ENCODE results near the gene ARFGAP3.
"Not testable (repeated sequence)": the region's sequence is repeated elsewhere in the genome, so short reads cannot be mapped to it uniquely, and the experiment has no call there.

ARFGAP3 gene

DNA sequence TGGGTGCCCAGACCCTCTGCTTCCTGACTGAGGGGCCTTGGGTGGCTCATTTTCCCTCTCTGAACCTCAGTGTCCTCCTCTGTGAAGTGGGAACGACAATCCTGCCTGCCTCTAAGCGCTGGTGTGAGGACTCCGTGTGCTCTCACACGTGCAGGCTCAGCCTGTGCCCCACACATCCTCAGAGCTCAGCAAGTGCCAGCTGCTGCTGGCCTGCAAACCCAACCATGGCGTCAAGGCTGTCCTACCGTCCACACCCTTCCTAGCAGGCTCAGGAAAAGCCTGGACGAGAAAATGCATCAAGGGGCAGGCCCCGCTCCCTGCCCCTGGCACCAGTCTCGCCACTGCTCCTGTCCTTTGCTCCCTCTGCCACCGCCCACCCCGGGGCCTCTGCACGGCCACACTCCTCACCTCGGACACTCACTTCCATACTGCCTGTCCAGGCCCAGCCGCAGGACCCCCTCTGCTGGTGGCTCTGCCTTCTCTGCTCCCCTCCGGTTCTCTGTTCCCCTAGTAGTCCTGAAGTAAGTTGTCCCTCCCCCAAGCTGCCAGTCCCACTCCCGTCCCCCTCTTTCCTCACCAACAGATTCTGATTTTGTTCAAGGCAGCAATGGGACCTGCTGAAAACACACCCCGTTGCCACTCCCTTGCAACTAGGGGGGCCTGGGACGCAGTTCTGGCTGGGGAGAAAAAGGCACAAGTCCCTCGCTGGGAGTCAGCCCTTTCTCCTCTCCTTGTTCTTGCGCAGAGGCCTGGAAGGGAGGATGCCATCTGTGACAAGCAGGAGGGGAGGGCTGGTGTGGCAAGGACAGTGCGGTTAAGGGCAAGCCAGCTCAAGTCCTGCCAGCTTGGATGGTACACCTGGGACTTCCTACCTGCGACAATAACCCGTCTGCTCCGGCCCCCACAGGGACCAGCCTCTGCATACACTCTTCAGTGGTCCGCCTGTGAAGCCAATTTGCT is 62.2 kb downstream of the ARFGAP3 start:
- no peak for DNase-seq (ENCODE audit: low read depth in 2 of 2)

DNA sequence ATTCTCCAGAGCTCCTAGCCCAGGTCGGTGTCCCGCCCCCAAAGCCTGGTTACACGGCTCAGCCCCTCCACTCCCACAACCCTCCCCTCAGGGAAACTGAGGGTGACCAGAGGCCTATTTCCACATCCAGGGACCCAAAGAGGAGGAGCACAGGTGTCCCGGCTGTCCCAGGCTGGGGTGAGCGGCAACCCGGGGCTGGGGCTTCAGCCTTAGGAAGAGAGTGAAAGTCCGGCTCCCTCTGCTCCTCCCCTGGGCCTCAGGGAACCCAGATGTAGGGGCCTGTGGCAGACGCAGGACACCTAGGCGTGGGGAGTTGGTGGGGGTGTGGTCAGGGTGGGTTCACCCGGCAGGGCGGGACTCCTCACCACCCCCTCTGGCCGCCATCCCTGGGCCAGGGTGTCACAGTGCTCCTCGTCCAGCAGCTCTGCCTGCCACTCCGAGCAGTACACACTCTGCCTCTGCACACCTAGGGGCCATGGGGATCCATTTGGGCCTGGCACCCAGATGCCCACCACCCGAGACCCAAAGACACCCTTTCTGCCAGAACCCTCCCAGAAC is 63.1 kb downstream of the ARFGAP3 start:
- DNase-seq (ENCODE audit: low read depth in 2 of 2) = no peak

DNA sequence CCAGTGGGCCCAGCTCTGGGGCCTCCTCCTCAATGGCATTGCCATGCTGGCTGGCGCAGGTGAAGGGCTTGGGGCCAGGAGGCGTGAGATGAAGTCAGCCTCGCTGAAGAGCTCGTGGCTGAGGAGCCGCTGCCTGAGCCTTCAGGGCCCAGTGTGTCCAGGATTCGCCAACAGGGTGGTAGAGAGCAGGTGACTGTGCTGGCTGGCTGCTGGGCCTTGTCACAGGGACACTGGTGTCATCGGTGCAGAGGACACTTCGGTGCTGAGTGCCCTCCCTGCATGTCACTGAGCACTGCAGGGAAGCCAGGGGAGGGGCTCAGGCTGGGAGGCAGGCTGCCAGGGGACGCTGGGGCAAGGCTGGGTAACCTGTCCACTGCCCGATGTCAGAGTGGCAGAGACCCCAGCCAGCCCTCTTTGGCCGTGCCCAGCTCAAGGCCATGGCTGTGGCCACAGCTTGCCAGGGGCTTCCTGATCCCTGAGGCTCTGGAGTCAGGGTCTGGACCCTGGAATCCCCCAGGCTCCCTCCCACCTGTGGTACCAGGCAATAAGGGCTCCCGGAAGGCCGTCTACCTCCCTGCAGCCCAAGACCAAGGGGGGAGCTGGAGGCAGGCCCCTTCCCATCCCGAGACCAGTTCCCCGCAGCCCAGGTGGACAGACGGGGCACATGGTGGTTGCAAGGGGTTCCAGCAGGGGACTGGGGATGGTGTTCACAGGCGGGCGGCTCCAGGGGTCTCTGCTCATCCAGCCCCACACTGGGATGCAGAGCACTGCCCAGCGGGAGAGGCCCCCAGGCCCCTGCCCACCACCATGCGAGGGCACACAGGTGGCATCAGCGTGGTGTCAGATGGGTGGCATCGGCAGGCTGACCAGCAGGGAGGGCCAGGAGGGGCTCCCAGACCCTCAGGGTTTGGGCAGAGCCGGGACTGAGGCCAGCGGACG is 63.9 kb downstream of the ARFGAP3 start:
- DNase-seq (ENCODE audit: low read depth in 2 of 2) = no peak

DNA sequence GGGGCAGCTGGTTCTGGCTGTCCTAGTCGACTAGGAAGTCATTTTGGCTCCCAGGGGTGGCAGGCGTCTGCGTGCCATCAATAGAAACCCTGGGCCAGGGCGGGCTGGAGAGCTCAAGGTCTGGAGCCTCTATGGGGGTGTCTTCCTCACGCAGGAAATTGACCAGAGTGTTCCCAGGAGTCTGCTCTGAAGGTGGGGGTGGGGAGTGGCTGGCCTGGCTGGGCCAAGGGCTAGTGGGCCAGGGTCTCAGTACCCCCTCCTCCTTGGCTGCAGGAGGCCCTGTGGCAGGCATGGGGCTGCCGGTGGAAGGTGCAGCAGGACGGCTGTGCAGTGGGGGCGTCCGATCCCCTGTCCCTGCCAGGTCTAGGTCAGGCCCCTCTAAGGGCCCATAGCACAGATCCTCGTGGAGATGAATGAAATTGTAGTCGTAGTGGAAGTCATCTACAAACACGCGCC is 64.6 kb downstream of the ARFGAP3 start:
- DNase-seq (ENCODE audit: low read depth in 2 of 2) = no peak

DNA sequence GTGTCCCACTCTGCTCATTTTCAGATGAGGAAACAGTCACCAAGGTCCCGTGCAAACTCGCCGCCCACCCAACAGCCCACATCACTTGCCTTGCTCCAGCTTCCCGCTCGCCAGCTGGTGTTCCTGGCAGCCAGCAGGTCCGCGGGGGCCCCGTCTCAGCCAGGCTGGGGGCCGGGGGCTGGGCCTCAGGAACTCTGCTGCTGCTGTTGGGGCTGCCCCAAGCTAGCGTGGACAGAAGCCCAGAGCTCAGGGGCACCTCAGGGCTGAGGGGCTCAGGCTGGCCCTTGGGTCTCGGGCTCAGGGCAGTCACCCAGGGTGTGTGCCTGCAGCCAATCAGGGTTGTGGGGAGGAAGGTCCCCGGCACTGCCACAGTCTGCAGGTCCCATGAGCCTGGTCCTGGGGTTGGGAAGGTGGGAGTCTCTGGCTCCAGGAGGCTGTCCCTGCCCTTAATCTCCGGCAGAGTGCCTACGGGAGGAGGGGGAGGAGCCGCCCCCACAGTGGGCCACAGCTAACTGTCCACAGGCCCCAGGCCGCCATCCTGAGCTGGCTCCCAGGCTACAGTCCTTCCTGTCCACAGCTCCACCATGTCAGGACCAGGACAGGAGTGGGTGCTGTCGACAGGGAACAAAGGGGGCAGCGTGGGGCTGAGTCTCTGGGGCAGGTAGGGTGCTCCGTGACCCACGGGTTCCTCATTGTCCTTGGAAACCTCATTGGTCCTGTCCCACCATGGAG is 65.2 kb downstream of the ARFGAP3 start:
- DNase-seq (ENCODE audit: low read depth in 2 of 2) = no peak

DNA sequence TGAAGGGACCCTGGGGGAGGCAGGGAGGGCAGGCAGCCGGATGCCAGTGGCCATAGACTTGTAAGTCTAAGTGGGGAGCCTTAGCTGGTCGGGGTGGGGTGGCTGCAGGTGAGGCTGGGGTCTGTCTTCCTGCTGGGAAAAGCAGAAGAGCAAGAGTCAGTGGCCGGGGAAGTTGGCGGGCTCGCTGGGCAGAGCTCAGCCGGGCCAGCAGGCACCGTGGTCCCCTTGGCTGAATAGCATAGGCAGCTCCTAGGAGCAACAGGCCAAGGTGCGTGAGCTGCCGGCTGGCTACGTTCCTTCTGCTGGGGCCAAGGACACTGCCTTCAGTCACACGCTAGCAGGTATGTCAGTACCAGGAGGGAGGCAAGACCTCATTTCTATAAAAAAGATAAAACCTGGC is 68.6 kb downstream of the ARFGAP3 start:
- no peak for DNase-seq (ENCODE audit: low read depth in 2 of 2)

DNA sequence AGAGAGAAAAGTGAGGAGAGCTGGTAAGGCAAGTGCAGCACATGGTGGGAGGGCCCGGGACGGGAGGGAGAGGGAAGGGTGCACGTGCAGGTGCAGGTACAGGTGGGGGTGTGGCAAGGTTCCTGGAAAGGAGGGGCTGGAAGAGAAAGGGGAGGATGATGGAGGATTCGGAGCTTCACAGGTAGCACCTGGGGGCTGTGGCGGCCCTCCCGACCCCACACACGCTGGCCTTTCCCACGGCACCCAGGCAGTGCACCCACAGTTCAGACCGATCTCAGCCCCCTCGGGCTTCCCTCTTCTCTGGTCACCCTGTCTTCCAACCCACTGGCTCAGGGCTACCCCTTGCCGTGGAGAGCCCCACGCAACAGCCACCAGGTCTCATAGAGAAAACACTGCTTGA is 69.1 kb downstream of the ARFGAP3 start:
- no peak for DNase-seq (ENCODE audit: low read depth in 2 of 2)

DNA sequence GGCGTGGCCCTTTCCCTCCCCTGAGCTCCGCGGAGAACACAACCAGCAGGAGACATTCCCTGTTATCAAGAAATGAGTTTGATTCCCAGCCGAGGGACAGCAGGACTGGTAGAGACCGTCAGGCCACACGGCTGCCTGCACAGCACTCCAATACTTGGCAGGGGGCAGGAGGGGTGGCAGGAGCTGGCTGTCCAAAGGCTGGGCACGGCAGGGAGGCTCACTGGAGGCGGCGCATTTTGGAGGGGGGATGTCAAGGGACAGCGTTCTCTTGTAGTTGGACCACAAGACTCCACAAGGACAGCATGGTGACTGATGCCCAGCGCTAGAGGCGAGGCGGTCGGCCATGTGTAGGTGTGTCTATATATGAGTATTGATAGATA is 69.7 kb downstream of the ARFGAP3 start:
- no peak for DNase-seq (ENCODE audit: low read depth in 2 of 2)

DNA sequence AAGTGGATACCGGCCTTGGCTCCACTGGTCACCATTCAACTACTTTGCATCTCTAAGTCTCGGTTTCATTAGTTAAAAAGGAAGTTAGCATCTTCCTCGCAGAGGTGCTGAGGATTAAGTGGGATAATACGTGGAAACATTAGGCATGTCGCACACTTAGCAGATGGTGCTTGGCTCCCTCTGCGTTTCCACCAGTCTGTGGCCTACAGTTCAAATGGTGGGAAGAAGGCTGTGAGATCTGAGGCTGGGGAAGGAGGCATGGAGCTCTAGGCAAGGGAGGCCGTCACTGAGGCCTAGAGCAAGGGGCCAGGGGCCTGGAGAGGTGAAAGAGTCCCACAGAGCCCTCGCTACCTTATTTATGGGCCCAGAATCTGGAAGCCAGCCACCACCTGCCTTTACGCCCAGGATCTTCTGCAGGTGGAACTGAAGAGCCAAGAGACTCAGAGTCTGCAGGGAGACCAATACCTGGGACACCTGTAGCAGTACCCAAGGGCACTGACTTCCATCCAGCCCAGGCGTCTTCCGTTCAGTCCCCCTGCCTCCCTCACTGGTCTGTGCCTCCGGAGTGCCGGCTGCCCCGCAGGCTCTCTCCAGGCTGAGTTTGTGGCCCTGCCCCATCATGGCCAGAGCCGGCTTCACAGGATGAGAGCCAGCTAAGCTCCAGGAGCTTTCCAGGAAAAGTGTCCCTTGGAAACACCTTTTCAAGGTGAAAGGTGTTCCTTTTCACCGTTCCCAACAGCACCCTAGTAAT is 70.3 kb downstream of the ARFGAP3 start:
- no peak for DNase-seq (ENCODE audit: low read depth in 2 of 2)

DNA sequence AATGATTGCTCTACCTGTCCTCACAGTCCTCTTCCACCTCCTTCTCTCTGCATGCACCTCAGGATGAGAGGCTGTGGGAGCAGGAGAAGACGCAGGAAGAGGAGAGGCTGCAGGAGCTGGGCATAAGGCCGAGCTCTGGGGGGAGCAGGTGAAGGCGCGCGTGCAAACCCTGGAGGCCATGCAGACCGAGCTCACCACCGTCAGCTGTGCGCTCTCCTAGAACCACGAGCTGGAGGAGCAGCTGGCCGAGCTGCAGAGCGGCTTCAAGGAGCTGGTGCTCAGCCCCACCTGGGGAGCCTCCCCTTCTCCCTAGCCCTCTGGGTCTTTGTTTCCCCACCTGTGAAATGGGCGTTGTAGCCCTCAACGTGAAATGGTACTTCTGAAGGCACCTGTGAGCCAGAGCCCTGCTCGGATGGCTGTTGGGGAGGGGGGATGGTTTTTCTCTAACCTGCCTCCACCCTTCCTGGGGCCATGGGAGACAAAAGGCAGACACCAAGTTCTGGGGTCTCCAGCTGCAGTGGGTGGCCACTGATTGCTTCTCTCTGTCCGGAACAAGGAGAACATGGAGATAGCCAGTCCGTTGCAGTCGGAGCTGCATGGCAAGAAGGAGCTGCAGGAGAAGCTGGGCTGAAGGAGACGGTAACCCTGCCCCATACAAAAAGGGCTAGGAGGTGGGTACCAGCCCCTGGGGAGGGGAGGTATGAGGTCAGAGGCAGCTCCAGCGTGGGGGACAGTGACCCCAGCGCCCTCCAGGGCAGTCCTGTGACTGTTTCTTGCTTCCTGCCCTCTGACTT is 71.2 kb downstream of the ARFGAP3 start:
- no peak for DNase-seq (ENCODE audit: low read depth in 2 of 2)

DNA sequence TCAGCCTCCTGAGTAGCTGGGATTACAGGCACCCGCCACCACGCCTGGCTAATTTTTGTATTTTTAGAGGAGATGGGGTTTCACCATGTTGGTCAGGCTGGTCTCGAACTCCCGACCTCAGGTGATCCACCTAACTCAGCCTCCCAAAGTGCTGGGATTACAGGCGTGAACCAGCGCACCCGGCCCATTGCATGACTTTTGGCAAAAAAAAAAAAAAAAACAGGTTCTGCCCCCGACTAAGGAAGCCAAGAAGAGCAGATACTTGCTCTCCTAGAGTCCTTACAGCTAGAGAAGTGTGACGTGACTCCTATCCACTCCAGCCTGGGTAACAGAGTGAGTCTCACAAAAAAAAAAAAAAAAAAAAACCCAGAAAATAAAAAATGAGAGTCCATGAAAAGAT is 74.8 kb downstream of the ARFGAP3 start:
- DNase-seq (ENCODE audit: low read depth in 2 of 2) = not testable (repeated sequence)

DNA sequence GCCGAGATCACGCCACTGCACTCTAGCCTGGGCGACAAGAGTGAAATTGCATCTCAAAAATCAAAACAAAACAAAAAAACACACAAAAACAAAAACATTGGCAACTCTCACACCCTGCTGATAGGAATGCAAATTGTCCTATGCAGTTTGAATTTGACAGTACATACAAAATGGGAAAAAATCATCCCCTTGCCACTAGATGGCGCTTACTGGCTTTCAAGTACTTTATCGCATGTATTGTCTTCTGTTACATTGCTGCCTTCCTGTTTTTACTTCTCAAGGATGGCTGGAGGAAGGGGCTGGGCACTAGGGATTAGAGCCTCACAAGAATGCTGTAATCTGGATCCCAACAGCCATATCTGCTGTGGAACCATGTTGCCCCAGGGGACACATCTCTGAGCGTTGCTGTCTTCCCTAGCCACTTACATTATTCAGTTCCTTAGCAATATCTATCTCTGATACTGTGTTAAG is 77.0 kb downstream of the ARFGAP3 start:
- DNase-seq (ENCODE audit: low read depth in 2 of 2) = peak in 1 of 2 donors; percentile 25

DNA sequence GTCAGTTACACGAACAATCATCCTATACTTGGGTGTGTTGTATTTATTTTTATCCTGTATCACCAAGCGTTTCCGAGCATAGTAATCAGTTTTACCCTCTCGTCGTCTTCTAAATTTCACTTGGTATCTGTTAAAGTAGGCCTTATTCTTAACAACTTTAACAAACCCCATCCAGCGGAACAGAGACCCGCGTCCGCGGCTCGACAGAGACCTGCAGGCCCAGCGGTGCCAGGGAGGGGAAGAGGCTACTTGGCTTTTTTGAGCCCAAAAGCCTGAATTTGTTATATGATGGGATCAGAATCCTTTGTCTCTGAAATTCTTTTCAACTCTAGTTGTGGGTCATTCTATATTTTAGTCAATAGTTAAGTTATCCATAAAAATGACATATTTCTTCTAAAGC is 79.9 kb downstream of the ARFGAP3 start:
- DNase-seq (ENCODE audit: low read depth in 2 of 2) = no peak

DNA sequence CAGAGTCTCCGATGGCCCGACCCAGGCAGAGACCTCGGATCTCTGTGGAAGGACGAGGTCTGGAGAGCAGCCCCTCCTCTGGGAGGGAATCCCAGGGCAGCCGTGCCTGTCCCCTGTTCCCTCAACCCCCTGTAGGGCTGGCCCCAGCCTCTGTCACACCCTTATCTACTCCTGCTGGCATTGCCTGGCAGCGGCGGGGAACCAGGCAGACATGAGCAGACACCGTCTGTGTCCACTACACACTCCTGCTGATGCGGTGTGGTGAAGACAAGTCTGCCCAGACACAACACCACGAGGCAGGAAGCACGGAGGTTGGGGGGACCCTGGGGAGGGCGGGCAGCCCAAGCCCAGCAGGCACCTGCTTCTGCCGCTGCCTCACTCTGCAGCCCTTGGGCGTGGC is 83.9 kb downstream of the ARFGAP3 start:
- no peak for DNase-seq (ENCODE audit: low read depth in 2 of 2)

DNA sequence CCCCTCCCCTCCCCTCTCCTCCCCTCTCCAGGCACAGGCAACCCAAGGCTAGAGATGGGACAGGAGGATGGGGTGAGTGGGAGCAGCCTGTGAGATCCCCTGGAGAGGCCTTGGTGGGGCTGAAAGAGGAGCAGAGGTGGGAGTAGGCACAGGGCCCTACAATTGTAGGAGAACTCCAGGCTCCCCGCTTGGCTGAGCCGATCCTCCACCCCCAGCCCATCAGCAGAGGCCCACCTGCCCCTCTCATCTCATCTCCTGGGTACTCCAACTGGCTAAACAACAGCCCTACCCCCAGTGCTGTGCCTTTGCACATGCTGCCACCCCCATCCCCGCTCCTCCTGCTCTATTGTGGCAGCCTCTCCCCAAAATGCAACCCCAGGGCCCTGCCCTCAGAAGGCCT is 84.4 kb downstream of the ARFGAP3 start:
- no peak for DNase-seq (ENCODE audit: low read depth in 2 of 2)

DNA sequence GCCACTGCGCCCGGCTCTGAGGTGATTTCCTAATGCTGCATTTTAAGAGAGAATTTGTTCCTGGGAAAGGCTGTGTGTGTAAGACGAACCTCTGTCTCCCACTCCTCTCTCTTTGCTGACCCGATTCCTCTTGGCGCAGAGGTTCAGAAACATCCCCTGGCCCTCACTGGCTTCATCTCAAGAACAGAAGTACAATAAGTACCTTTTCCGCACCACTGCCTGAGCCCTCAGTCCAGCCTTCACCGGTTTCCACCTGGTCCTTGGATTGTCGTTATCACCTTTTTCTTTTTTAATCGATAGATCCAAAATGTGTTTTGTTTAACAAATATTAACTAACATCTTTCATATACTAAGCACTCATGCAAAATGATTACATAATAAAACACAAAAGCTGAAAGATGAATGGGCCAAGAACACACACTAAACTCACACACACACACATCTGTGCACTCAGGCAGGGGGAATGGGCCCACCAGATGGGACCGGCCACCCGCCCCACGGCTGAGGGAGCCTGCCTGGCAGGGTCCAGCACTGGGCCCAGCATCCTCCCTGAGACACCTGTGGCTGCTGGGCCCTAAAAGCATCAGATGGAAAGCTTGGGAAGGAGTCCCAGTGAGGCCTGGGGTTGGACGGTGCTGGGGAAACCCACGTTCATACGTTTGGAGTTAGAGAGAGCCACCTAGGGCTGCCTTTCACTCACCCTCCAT is 86.0 kb downstream of the ARFGAP3 start:
- DNase-seq (ENCODE audit: low read depth in 2 of 2) = no peak

DNA sequence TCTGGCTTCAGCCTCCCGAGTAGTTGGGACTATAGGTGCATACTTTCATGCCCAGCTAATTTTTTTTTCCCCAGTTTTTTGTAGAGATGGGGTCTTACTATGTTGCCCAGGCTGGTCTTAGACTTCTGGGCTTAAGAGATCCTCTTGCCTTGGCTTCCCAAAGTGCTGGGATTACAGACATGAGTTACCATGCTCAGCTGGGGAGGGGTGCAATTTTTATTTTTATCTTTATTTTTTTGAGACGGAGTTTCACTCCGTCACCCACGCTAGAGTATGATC is 86.7 kb downstream of the ARFGAP3 start:
- DNase-seq (ENCODE audit: low read depth in 2 of 2) = no peak

DNA sequence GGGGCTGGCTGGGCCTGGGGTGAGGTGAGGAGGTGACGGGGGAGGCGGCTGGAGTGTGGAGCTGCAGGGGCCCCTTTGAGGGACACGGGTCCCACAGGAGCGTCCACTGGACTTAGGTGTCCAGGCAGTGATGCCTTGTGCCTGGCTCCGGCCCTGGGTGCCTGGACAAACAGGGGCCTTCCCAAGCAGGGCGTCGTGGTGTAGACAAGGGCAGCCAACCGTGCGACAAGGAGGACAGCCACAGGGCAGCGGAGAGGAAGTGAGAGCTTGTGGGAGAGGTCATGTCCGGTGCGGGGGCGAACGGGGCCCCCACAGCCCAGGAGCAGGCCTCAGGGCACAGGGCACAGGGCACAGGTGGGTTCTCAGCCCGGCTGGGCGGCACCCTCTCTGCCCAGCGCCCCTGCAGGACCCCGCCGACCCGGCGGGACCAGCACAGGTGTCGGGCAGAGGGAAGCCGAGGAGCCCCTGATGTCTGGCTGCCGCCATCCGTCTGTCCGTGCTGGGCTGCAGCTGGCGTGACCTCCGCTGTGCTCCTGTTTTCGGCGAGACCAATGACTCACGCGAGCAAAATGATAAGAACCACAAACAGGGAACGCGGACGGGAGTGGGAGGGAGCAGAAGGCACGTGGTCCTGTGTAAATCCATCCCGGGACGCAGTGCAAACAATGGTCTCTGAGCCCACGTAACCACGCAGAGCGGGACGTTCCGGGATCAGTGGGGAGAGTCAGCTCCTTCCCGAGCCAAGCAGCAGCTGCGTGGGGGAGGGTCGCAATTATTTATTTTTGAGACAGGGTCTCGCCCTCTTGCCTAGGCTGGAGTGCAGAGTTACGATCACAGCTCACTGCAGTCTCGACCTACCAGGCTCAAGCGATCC is 87.3 kb downstream of the ARFGAP3 start:
- DNase-seq (ENCODE audit: low read depth in 2 of 2) = no peak

DNA sequence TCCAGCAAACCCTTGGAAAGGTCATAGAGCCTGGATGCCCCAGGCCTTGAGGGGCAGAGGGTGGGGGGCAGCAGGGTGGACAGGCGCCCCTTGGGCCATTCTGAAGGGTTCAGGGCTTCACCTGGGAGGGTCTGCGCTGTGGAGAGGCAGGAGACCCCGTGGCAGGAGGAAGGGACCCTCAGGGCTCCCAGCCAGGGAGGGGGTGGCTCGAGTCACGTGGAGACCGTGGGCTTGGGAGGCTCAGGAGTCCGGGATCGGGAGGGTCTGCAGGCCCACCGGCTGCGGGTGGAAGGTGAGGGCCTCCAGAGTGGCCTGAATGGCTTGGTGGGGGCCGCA is 87.9 kb downstream of the ARFGAP3 start:
- DNase-seq (ENCODE audit: low read depth in 2 of 2) = no peak
